Measurements from ENCODE around the gene TFDP1.

DNA sequence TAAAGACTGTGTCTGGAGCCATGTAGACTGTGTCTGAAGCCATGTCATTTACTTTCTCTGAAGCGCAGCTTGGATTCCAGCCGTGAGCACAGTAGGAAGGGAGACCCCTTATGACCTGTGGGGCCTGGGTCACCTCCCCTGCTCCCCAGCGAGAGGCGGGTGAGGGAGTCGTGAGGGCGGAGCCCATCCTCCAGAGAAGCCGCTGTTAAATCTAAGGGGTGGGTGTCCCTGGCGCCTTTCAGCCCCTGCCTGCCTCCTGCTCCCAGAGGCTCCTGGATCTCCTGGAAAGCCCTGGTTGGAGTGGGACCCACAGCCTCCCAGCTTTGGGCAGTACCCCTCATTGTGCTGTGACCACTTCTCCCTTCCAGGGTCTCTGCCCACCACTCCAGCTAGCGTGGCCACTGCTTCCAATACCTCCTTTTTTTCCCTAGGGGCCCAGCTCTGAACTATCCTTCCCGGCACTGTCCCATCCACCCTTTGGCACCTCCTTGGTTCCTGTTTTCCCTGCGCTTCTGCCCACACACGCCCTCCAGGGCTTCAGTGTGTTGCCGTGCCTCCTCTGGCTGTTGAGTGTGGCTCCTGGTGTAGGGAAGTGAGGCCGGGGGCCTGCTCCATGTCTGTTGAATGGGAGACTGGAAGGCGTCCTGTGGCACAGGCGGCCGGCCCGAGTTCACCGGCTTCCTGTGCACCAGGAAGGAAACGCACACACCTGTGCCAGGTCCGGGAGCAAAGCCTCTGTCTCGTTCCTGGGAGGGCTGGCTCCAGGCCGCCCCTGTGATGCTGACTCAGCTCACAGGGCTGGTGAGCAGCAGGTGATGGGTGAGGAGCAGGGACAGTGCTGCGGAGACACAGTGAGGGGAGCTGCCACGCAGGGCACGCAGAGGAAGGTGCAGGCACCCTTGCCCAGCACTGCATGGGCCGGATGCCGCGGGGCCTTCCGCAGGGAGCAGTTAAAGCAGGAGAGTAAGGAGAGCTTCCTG is 44.0 kb downstream of the TFDP1 start:
- TF ChIP-seq, protein P1, sequence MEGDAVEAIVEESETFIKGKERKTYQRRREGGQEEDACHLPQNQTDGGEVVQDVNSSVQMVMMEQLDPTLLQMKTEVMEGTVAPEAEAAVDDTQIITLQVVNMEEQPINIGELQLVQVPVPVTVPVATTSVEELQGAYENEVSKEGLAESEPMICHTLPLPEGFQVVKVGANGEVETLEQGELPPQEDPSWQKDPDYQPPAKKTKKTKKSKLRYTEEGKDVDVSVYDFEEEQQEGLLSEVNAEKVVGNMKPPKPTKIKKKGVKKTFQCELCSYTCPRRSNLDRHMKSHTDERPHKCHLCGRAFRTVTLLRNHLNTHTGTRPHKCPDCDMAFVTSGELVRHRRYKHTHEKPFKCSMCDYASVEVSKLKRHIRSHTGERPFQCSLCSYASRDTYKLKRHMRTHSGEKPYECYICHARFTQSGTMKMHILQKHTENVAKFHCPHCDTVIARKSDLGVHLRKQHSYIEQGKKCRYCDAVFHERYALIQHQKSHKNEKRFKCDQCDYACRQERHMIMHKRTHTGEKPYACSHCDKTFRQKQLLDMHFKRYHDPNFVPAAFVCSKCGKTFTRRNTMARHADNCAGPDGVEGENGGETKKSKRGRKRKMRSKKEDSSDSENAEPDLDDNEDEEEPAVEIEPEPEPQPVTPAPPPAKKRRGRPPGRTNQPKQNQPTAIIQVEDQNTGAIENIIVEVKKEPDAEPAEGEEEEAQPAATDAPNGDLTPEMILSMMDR (IDR thresholded peaks at IDR 0.05): no peak
- no peak for TF ChIP-seq POLR2AphosphoS5 (IDR thresholded peaks at IDR 0.05)

All from breast epithelium (tissue), 3 donors.